ENCODE data around the gene STAT3. TPM values are rescaled to one million over a fixed set of nuclear protein-coding genes. Genes with fewer than 3 reads are reported as not detected.

STAT3 gene
- total and polyA plus RNA-seq, 9 of the 15 experiments (the other 6 are each of a cell fraction or from before 2014, with no cell fraction given), result 90.0 to 179 (median 114) TPM

DNA sequence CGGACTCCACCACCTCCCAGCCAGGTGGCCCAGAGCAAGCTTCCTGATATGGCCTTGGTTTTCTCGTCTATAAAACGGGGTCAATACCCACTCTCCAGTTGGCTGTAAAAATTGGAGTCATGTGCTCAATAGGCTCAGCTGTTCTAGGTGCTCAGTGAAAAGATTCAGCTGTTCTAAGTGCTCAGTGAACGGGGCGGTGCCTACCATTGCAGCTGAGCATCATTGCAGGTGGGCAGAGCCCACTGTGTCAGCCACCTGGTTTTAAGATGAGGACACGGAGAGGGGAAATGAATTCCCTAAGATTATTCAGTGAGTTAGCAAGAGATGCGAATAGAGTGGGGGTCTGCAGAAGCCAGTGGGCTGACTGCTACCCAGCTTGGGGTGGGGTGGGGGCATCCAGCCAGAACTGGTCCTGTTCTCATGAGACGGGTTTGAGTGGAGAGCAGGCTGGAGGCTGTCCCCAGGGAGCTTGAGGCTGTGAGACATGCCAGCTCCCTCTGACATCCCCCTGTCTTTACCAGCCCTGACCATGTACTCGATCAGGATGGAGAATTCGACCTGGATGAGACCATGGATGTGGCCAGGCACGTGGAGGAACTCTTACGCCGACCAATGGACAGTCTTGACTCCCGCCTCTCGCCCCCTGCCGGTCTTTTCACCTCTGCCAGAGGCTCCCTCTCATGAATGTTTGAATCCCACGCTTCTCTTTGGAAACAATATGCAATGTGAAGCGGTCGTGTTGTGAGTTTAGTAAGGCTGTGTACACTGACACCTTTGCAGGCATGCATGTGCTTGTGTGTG, 78.1 kb downstream of the STAT3 start (continued):
- TF ChIP-seq, protein P1, sequence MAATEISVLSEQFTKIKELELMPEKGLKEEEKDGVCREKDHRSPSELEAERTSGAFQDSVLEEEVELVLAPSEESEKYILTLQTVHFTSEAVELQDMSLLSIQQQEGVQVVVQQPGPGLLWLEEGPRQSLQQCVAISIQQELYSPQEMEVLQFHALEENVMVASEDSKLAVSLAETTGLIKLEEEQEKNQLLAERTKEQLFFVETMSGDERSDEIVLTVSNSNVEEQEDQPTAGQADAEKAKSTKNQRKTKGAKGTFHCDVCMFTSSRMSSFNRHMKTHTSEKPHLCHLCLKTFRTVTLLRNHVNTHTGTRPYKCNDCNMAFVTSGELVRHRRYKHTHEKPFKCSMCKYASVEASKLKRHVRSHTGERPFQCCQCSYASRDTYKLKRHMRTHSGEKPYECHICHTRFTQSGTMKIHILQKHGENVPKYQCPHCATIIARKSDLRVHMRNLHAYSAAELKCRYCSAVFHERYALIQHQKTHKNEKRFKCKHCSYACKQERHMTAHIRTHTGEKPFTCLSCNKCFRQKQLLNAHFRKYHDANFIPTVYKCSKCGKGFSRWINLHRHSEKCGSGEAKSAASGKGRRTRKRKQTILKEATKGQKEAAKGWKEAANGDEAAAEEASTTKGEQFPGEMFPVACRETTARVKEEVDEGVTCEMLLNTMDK (IDR thresholded peaks at IDR 0.05; ENCODE audit: borderline replicate concordance, insufficient read depth, low read depth, low read length, poor library complexity, severe bottlenecking), result peak; percentile 52
- no peak for TF ChIP-seq ZNF239 (CRISPR knock-in tag; IDR thresholded peaks at IDR 0.05)
- TF ChIP-seq REST (IDR thresholded peaks at IDR 0.05; ENCODE audit: borderline replicate concordance), result peak; percentile 37
- TF ChIP-seq REST (CRISPR knock-in tag; IDR thresholded peaks at IDR 0.05; ENCODE audit: low read depth), result no peak
- TF ChIP-seq LEF1 (IDR thresholded peaks at IDR 0.05), result peak; percentile 27; the same call in 1 of the 2 replicates
- no peak for TF ChIP-seq MECOM (CRISPR knock-in tag; IDR thresholded peaks at IDR 0.05)
- TF ChIP-seq ZNF277 (CRISPR knock-in tag; IDR thresholded peaks at IDR 0.05; ENCODE audit: borderline replicate concordance), result no peak
- TF ChIP-seq, protein P2, sequence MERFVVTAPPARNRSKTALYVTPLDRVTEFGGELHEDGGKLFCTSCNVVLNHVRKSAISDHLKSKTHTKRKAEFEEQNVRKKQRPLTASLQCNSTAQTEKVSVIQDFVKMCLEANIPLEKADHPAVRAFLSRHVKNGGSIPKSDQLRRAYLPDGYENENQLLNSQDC (CRISPR knock-in tag; IDR thresholded peaks at IDR 0.05), result no peak
- TF ChIP-seq CTBP1 (IDR thresholded peaks at IDR 0.05; ENCODE audit: borderline replicate concordance), result peak; percentile 22; the same call in 1 of the 2 replicates
- TF ChIP-seq, protein P3, sequence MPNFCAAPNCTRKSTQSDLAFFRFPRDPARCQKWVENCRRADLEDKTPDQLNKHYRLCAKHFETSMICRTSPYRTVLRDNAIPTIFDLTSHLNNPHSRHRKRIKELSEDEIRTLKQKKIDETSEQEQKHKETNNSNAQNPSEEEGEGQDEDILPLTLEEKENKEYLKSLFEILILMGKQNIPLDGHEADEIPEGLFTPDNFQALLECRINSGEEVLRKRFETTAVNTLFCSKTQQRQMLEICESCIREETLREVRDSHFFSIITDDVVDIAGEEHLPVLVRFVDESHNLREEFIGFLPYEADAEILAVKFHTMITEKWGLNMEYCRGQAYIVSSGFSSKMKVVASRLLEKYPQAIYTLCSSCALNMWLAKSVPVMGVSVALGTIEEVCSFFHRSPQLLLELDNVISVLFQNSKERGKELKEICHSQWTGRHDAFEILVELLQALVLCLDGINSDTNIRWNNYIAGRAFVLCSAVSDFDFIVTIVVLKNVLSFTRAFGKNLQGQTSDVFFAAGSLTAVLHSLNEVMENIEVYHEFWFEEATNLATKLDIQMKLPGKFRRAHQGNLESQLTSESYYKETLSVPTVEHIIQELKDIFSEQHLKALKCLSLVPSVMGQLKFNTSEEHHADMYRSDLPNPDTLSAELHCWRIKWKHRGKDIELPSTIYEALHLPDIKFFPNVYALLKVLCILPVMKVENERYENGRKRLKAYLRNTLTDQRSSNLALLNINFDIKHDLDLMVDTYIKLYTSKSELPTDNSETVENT (CRISPR knock-in tag; IDR thresholded peaks at IDR 0.05), result 0 out of 2 replicates have a peak, but pooled peaks have one; percentile 2
